GM12872 (cell line): Measurements from ENCODE around the gene NTM.
A peak's percentile ranks its signal among the peaks of the same experiment; 100 is the strongest.

Experiments used
- TF ChIP-seq, protein P1 (sequence below): IDR thresholded peaks from 3 replicates; pipeline ENCODE4 v1.5.1; 2011; ENCODE audit warnings: low read depth, mild to moderate bottlenecking, low read length, moderate library complexity; ENCODE audit not compliant: insufficient read depth

The NTM gene

DNA sequence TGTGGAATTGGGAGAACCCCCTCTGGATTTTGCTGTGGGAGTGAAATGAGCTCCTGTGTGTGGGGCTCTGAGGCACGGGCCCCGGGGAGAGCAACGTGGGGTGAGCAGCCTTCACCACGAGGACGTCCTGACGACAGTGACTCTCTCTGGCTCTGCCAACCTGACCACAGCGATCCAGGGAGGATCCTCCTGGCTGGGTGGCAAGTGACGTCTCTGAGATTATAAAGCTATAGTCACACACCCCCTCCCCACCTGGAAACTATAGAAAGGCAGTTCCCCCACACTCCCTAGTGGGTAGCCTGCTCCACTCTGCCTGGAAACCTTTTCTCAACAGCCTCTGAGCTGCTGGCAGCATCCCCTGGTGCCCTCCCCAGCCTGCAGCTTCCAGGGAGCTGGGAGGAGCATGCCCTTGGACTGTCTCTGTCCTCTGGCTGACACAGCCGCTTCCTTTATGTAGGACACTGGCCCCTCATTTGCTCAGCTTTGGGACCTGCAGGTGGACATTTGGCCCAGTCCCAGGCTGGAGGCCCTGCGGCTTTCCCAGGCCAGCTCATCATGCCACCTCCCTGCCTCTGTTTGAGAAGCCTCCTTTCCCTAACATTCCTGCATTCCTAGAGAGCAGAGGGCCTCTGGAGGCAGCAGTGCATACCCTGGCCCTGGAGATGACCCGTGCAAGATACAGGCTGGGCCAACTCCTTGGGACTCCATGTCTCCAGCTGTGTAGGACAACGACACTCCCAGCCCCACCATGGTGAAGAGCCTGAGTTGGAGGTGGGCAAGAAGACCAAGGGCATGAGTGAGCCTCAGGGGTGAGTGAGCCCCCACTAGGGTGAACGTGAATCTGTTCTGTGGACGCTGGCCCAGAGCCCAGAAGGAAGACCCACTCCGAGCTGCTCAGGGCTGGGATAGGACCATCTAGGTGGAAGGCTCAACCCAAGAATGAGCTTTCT, 314.0 kb downstream of the NTM start:
- TF ChIP-seq, protein P1, sequence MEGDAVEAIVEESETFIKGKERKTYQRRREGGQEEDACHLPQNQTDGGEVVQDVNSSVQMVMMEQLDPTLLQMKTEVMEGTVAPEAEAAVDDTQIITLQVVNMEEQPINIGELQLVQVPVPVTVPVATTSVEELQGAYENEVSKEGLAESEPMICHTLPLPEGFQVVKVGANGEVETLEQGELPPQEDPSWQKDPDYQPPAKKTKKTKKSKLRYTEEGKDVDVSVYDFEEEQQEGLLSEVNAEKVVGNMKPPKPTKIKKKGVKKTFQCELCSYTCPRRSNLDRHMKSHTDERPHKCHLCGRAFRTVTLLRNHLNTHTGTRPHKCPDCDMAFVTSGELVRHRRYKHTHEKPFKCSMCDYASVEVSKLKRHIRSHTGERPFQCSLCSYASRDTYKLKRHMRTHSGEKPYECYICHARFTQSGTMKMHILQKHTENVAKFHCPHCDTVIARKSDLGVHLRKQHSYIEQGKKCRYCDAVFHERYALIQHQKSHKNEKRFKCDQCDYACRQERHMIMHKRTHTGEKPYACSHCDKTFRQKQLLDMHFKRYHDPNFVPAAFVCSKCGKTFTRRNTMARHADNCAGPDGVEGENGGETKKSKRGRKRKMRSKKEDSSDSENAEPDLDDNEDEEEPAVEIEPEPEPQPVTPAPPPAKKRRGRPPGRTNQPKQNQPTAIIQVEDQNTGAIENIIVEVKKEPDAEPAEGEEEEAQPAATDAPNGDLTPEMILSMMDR, result no peak

DNA sequence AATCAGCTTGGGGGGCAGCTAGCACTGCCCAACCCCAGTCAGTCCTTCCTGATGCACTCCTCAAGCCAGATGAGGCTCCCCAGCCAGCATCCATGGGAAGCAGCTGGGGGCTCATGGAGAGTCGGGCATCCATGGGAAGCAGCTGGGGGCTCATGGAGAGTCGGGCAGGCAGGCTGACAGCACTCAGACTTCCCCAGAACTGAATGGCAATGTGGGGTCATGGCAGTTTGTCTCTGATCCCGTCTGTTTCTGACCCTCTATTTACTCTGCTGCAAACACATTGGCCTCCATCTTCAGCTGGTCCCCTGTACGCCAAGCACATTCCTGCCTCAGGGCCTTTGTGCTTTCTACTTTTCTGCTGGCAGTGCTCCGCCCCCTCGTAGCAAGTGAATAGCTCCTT, 314.8 kb downstream of the NTM start:
- TF ChIP-seq, protein P1, result no peak

DNA sequence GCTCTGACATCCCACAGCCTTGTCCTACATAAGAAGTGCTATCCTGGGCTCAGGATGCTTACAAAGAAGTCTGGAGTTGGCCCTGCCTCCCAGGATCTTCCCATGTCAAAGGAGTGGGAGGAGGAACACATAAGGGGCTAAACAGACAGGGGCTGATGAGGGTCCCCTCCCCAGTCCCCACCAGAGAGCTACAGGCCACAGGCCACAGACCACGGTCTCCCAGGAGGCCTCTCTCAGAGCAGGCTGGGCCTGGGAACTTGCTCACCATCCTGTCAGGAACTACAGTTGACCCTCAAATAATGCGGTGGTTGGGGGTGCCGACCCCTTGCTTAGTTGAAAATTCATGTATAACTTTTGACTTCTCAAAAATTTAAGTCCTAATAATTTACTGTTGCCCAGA, 315.5 kb downstream of the NTM start:
- TF ChIP-seq, protein P1, result no peak

DNA sequence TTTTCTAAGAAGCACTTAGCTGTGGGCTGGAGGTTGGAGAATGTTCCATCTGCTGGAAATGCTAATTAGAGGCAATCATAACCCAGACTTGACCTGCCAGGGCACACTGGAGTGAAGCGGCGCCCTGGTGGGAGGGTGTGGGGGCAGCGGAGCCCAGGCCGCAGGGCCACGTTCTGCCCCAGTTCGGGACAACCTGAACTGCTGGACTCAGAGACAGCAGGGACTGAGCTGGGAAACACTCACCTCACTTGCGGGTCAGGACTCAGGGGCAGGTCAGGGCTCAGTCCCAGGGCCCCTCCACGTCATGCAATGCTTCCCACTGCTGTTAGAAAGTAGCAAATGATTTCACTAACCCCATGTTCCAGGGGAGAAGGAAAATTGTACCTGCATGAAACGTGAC, 316.4 kb downstream of the NTM start:
- TF ChIP-seq, protein P1, result no peak

DNA sequence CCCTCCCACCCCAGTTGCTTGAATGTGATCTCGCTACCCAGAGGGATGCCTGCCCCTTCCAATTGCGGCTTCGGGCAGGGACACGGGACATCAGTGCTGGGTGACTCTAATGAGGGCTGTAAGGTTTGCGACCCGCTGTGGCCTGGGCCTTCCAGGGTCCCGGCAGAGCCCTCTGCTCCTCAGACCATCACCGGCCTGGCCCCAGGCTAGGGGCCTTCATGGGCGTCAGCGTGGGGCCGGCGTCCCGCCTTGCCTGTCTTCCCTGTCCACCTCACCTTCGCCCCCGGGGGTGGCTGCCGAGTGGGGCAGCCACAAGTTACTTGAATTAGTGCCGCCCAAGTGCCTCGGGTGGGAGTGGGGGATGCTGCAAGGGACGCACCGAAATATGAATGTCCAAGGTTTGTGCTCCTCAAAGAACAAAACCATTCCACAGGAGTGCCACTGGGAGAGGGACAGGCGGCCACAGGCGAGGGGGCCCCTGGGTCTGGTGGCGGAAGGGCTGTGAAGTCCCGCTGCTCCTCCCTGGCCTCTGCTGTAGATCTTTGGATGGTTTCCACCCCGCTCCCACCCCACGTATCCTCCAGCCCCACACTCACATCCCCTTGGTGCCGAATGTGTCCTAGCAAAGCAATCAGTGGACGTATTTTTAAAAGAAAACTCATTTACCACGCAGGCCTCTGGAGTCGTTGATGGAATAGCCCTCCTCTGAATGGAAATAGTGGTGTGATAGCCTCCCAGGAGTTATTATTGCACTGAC, 317.1 kb downstream of the NTM start:
- TF ChIP-seq, protein P1, result no peak

DNA sequence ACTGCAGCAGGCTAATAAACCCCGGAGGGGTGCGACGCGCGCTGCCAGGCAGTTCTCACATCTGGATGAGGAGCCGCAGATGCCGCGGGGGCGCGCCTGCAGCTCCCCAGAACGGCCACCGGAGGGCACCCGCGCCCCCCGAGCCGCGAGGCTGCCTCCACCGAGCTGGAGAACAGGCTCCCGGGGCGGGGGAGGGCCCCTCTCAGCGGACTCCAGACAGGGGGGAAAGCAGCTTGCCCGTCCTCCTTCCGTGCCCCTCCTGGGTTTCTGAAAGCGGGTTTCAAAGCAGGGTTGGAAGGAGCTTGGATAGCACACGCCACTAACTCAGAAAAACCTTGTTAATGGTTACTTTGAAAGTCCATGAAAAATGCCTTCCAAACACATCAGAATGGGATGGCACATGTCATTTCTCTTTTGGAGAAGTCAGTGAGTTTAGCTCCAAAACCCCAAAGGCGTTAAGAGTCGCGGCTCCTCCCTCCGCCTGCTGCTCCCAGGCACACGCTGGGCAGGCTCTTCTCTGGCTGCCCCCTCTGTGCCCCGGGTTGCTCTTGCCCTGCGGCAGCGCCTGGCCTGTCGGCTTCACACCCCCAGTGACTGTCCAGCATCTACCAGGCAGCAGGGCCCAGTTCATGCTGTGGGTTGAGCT, 317.8 kb downstream of the NTM start:
- TF ChIP-seq, protein P1, result peak; percentile 78
